ENCODE data around the gene TRIP10.

GRCh38 chr19:6699935-6700334 lies 39.5 kb upstream of the TRIP10 start:
- TF ChIP-seq CTCF (conservative IDR thresholded peaks at IDR 0.05 in 1 of 2, IDR thresholded peaks at IDR 0.05 in 1 of 2; ENCODE audit: low read depth in 1 of 2, low read length in 2 of 2) (no peak), EZH2 (IDR thresholded peaks at IDR 0.05; ENCODE audit: low read length, missing control alignments) (no peak)

Measured in fibroblast of lung (primary cell).